ENCODE data around the gene RPL36AL. TPM values are rescaled to one million over a fixed set of nuclear protein-coding genes. Genes with fewer than 3 reads are reported as not detected.
A peak's percentile ranks its signal among the peaks of the same experiment; 100 is the strongest.

The RPL36AL gene
- total and polyA plus RNA-seq, 2 donors (not counting 1 experiment from before 2014, with no cell fraction given): 169 to 171 TPM

DNA sequence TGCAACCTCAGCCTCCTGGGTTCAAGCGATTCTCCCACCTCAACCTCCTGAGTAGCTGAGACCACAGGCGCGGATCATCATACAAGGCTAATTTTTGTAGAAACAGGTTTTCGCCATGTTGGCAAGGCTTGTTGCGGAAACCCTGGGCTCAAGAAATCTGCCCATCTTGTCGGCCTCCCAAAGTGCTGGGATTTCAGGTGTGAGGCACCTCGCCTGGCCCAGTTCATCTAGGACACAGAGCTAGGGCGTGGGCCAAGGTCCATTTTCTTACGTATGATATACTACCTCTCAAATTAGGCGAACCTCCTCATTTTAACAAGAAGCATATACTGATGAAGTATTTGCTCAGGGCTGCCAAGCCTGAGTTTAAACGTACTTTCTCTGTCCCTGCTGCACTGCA, 36.4 kb downstream of the RPL36AL start:
- Histone ChIP-seq H3K4me1 (ENCODE audit: control insufficient read depth in 2 of 2, insufficient read depth in 2 of 2, low read length in 2 of 2) (peaks cover 17 to 24% of the 10 kb centered on the region in 2 donors), H3K9ac (ENCODE audit: low read length) (peak overlapping the region; percentile 96), H3K4me2 (replicated peaks; ENCODE audit: low read depth, low read length, poor library complexity, severe bottlenecking) (peak overlapping the region; percentile 87), H3K27me3 (replicated peaks in 1 of 4; ENCODE audit: control extremely low read depth in 1 of 4, control insufficient read depth in 3 of 4, insufficient read depth in 4 of 4, low read length in 3 of 4) (no peaks in the 10 kb centered on the region), H3K27ac (ENCODE audit: low read length in 2 of 2) (peak overlapping the region in 1 of 2 donors; percentile 88), H4K20me1 (ENCODE audit: control insufficient read depth, insufficient read depth, low read length, poor library complexity, severe bottlenecking) (peaks cover 51% of the 10 kb centered on the region), H3K4me3 (ENCODE audit: control extremely low read depth in 1 of 5, extremely low read depth in 1 of 5, insufficient read depth in 1 of 5, low read depth in 2 of 5, low read length in 4 of 5) (peak overlapping the region in 1 of 5 experiments; percentile 100), H2AFZ (ENCODE audit: insufficient read depth, low read depth, low read length, poor library complexity, severe bottlenecking) (no peak overlapping the region), H3K79me2 (ENCODE audit: control insufficient read depth, insufficient read depth, low read length) (peaks cover 72% of the 10 kb centered on the region), H3K36me3 (replicated peaks in 1 of 2; ENCODE audit: control extremely low read depth in 1 of 2, control insufficient read depth in 1 of 2, extremely low read depth in 1 of 2, insufficient read depth in 2 of 2, low read length in 1 of 2) (peaks cover 12 to 28% of the 10 kb centered on the region in 2 experiments), H3K9me3 (ENCODE audit: control extremely low read depth in 1 of 3, control insufficient read depth in 2 of 3, insufficient read depth in 1 of 3, low read length in 2 of 3) (no peaks in the 10 kb centered on the region)
- Mint-ChIP-seq H3K4me1 (peaks cover 55% of the 10 kb centered on the region), H3K27ac (peak overlapping the region; percentile 81), H3K4me3 (peak overlapping the region; percentile 88), H3K27me3 (no peaks in the 10 kb centered on the region), H3K9me3 (ENCODE audit: insufficient read depth) (no peaks in the 10 kb centered on the region)
- 77% methylated on average over 8 of the region's 11 CpGs for WGBS (ENCODE audit: insufficient coverage)
- no peak for ATAC-seq (ENCODE audit: low read depth)
- ChIA-PET POLR2A (interaction anchor here (3.4 kb wide), 1 partner anchor 36 kb away, joined by 53 read pairs; the partner anchor contains the start of genes MGAT2 and RPL36AL), CTCF (interaction anchor here (4.8 to 5.4 kb wide), 2 partner anchors 12 to 37 kb away, joined by 57 to 92 read pairs; partner anchors contain the start of genes LRR1, MGAT2 and RPL36AL)
- intact Hi-C loops (cut with micrococcal nuclease): loop anchor here (10.0 kb wide), 1 partner anchor 951 kb away; the partner anchor contains the start of gene MAP4K5
- TF ChIP-seq EZH2 (IDR thresholded peaks at IDR 0.05; ENCODE audit: borderline replicate concordance, insufficient read depth, low read depth, low read length, poor library complexity, severe bottlenecking): no peak
- TF ChIP-seq, protein P1, sequence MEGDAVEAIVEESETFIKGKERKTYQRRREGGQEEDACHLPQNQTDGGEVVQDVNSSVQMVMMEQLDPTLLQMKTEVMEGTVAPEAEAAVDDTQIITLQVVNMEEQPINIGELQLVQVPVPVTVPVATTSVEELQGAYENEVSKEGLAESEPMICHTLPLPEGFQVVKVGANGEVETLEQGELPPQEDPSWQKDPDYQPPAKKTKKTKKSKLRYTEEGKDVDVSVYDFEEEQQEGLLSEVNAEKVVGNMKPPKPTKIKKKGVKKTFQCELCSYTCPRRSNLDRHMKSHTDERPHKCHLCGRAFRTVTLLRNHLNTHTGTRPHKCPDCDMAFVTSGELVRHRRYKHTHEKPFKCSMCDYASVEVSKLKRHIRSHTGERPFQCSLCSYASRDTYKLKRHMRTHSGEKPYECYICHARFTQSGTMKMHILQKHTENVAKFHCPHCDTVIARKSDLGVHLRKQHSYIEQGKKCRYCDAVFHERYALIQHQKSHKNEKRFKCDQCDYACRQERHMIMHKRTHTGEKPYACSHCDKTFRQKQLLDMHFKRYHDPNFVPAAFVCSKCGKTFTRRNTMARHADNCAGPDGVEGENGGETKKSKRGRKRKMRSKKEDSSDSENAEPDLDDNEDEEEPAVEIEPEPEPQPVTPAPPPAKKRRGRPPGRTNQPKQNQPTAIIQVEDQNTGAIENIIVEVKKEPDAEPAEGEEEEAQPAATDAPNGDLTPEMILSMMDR (IDR thresholded peaks at IDR 0.05): no peak
- no peak for DNase-seq

- POLR2A ChIA-PET: no interaction called here
- H3K4me2 ChIP-seq (replicated peaks; ENCODE audit: low read depth, low read length, poor library complexity, severe bottlenecking): peak overlapping the region; percentile 87
- ATAC-seq (ENCODE audit: low read depth) (no peak), DNase-seq (no peak)
- H2AFZ ChIP-seq (ENCODE audit: insufficient read depth, low read depth, low read length, poor library complexity, severe bottlenecking): no peak overlapping the region
- TF ChIP-seq EZH2 (IDR thresholded peaks at IDR 0.05; ENCODE audit: borderline replicate concordance, insufficient read depth, low read depth, low read length, poor library complexity, severe bottlenecking): no peak
- TF ChIP-seq, protein P1 (IDR thresholded peaks at IDR 0.05): no peak
- 71% methylated on average over 2 of the region's 6 CpGs for WGBS (ENCODE audit: insufficient coverage)
- H3K79me2 ChIP-seq (ENCODE audit: control insufficient read depth, insufficient read depth, low read length): peaks cover 76% of the 10 kb centered on the region
- Mint-ChIP-seq H3K4me1 (peaks cover 55% of the 10 kb centered on the region), H3K27ac (peak overlapping the region; percentile 81), H3K27me3 (no peaks in the 10 kb centered on the region), H3K9me3 (ENCODE audit: insufficient read depth) (no peaks in the 10 kb centered on the region), H3K4me3 (peak overlapping the region; percentile 88)
- H3K27ac ChIP-seq (ENCODE audit: low read length in 2 of 2): peak overlapping the region in 1 of 2 donors; percentile 88
- intact Hi-C loops (cut with micrococcal nuclease): loop anchor here (10.0 kb wide), 1 partner anchor 951 kb away; the partner anchor contains the start of gene MAP4K5
- peaks cover 55% of the 10 kb centered on the region for H4K20me1 ChIP-seq (ENCODE audit: control insufficient read depth, insufficient read depth, low read length, poor library complexity, severe bottlenecking)
- peaks cover 17 to 24% of the 10 kb centered on the region in 2 donors for H3K4me1 ChIP-seq (ENCODE audit: control insufficient read depth in 2 of 2, insufficient read depth in 2 of 2, low read length in 2 of 2)
- H3K4me3 ChIP-seq (ENCODE audit: control extremely low read depth in 1 of 5, extremely low read depth in 1 of 5, insufficient read depth in 1 of 5, low read depth in 2 of 5, low read length in 4 of 5): no peak overlapping the region
- no peaks in the 10 kb centered on the region for H3K27me3 ChIP-seq (replicated peaks in 1 of 4; ENCODE audit: control extremely low read depth in 1 of 4, control insufficient read depth in 3 of 4, insufficient read depth in 4 of 4, low read length in 3 of 4)
- no peaks in the 10 kb centered on the region for H3K9me3 ChIP-seq (ENCODE audit: control extremely low read depth in 1 of 3, control insufficient read depth in 2 of 3, insufficient read depth in 1 of 3, low read length in 2 of 3)
- H3K36me3 ChIP-seq (replicated peaks in 1 of 2; ENCODE audit: control extremely low read depth in 1 of 2, control insufficient read depth in 1 of 2, extremely low read depth in 1 of 2, insufficient read depth in 2 of 2, low read length in 1 of 2): peaks cover 12 to 28% of the 10 kb centered on the region in 2 experiments
- peak overlapping the region; percentile 96 for H3K9ac ChIP-seq (ENCODE audit: low read length)
- CTCF ChIA-PET: interaction anchor here (1.1 kb wide), 1 partner anchor 245 kb away, joined by 3 read pairs; no protein-coding TSS in a partner anchor
Measured at GRCh38 chr14:49583629-49584028, 36.8 kb downstream of the RPL36AL start.
